ENCODE results near the gene CCDC167.
"Not testable (repeated sequence)": the region's sequence is repeated elsewhere in the genome, so short reads cannot be mapped to it uniquely, and the experiment has no call there.

Gene CCDC167

GRCh38 chr6:37459981-37460800, 39.5 kb downstream of the CCDC167 start:
- DNase-seq: no peak

GRCh38 chr6:37456816-37457560, 42.7 kb downstream of the CCDC167 start:
- DNase-seq: no peak

- DNase-seq: no peak
Measured at GRCh38 chr6:37456126-37456525, 43.6 kb downstream of the CCDC167 start.

GRCh38 chr6:37454420-37455140, 45.1 kb downstream of the CCDC167 start:
- no peak for DNase-seq

- no peak for DNase-seq
Measured at GRCh38 chr6:37452522-37452921, 47.2 kb downstream of the CCDC167 start.

- DNase-seq: no peak
Measured at GRCh38 chr6:37451441-37452193, 48.1 kb downstream of the CCDC167 start.

GRCh38 chr6:37449984-37450383, 49.7 kb downstream of the CCDC167 start:
- no peak for DNase-seq

- not testable (repeated sequence) for DNase-seq
Measured at GRCh38 chr6:37443216-37443542, 56.5 kb downstream of the CCDC167 start.

GRCh38 chr6:37442416-37443215, 57.1 kb downstream of the CCDC167 start:
- DNase-seq: no peak

GRCh38 chr6:37441651-37442050, 58.0 kb downstream of the CCDC167 start:
- DNase-seq: no peak

- DNase-seq: no peak
Measured at GRCh38 chr6:37438930-37439329, 60.8 kb downstream of the CCDC167 start.

- DNase-seq: no peak
Measured at GRCh38 chr6:37435816-37436215, 63.9 kb downstream of the CCDC167 start.

- DNase-seq: no peak
Measured at GRCh38 chr6:37435373-37435772, 64.3 kb downstream of the CCDC167 start.

- DNase-seq: peak; percentile 25
Measured at GRCh38 chr6:37433657-37434271, 65.9 kb downstream of the CCDC167 start.
